Colonic mucosa (tissue), 4 donors: ENCODE data around the gene NPR2. TPM values are rescaled to one million over a fixed set of nuclear protein-coding genes. Genes with fewer than 3 reads are reported as not detected.
A peak's percentile ranks its signal among the peaks of the same experiment; 100 is the strongest.

ENCODE experiments used
- DNase-seq: peaks from one replicate; pipeline ENCODE4 v3.0.0-alpha.2; 2020
- H3K27ac ChIP-seq: fragments of 200-600 bp; one replicate; pipeline ENCODE4 v1.8.0; 2021
- H3K27me3 ChIP-seq: fragments of 200-600 bp; one replicate; pipeline ENCODE4 v1.8.0; 2021
- H3K36me3 ChIP-seq: fragments of 200-600 bp; one replicate; pipeline ENCODE4 v1.8.0; 2021
- H3K4me1 ChIP-seq: fragments of 200-600 bp; one replicate; pipeline ENCODE4 v1.8.0; 2021; ENCODE audit warnings: mild to moderate bottlenecking
- H3K4me3 ChIP-seq: fragments of 200-600 bp; one replicate; pipeline ENCODE4 v1.8.0; 2021
- H3K9ac ChIP-seq, 2 donors: one replicate each; pipeline ENCODE4 v1.7.0; 2013; ENCODE audit warnings: control low read depth in 2 of 2, low read depth in 2 of 2, low read length in 2 of 2
- H3K9me3 ChIP-seq: fragments of 200-600 bp; one replicate; pipeline ENCODE4 v1.8.0; 2021
- CTCF ChIP-seq: fragments of 200-600 bp; IDR thresholded peaks from one replicate; pipeline ENCODE4 v1.8.0; 2022; ENCODE audit warnings: antibody characterized with exemption, mild to moderate bottlenecking
- intact Hi-C: fragments of 100-400 bp; cut with DNase I; formaldehyde crosslinking; loops from one replicate; pipeline ENCODE4 v1.14.1; 2022
- total RNA-seq, 2 donors: library from RNA; stranded (reverse); fragmentation: NEBNext Ultra II Directional in 1 of 2; extraction: Animal tissue kit (Norgen Biotek cat#: 25700) in 1 of 2; gene quantifications; one replicate each; pipeline ENCODE4 v1.2.1, GENCODE V29; 2021
- donor health status: healthy.
- donor health status: DM: no; HTN: no; CAD: no.
- donor health status: DM: no; HTN: no; CAD: no.

NPR2 gene
- total RNA-seq, 2 donors from 2014 or later = 7.0 to 9.7 TPM

- DNase-seq = no peak
- Histone ChIP-seq H3K4me3 (no peak overlapping the region), H3K9me3 (no peaks in the 10 kb centered on the region), H3K27ac (no peak overlapping the region), H3K4me1 (no peaks in the 10 kb centered on the region), H3K27me3 (no peaks in the 10 kb centered on the region), H3K9ac (no peak overlapping the region), H3K36me3 (no peaks in the 10 kb centered on the region)
- no peak for TF ChIP-seq CTCF
- intact Hi-C loops = loop anchor here (5.0 kb wide), 2 partner anchors 84 to 99 kb away; no protein-coding TSS in a partner anchor
Observed at GRCh38 chr9:35792826-35793225, 1.4 kb downstream of the NPR2 start.

GRCh38 chr9:35793461-35793860 is 2.1 kb downstream of the NPR2 start:
- peak overlapping the region in 1 of 2 donors; percentile 14 for H3K9ac ChIP-seq
- no peak for TF ChIP-seq CTCF
- no peaks in the 10 kb centered on the region for H3K27me3 ChIP-seq
- intact Hi-C loops = loop anchor here (5.0 kb wide), 2 partner anchors 84 to 99 kb away; no protein-coding TSS in a partner anchor
- H3K9me3 ChIP-seq = no peaks in the 10 kb centered on the region
- H3K36me3 ChIP-seq = no peaks in the 10 kb centered on the region
- H3K4me1 ChIP-seq = no peaks in the 10 kb centered on the region
- no peak overlapping the region for H3K4me3 ChIP-seq
- DNase-seq = no peak
- no peak overlapping the region for H3K27ac ChIP-seq

GRCh38 chr9:35795695-35796094 is 4.3 kb downstream of the NPR2 start:
- no peak for DNase-seq
- Histone ChIP-seq H3K36me3 (no peaks in the 10 kb centered on the region), H3K27me3 (no peaks in the 10 kb centered on the region), H3K9ac (no peak overlapping the region), H3K9me3 (no peaks in the 10 kb centered on the region), H3K27ac (no peak overlapping the region), H3K4me3 (no peak overlapping the region), H3K4me1 (no peaks in the 10 kb centered on the region)
- no peak for TF ChIP-seq CTCF
- intact Hi-C loops = no loop called here

GRCh38 chr9:35797311-35798109 is 6.1 kb downstream of the NPR2 start:
- Histone ChIP-seq H3K9ac (no peak overlapping the region), H3K36me3 (no peaks in the 10 kb centered on the region), H3K27me3 (no peaks in the 10 kb centered on the region), H3K9me3 (no peaks in the 10 kb centered on the region), H3K4me3 (no peak overlapping the region), H3K4me1 (no peaks in the 10 kb centered on the region), H3K27ac (no peak overlapping the region)
- no peak for DNase-seq
- intact Hi-C loops = no loop called here
- TF ChIP-seq CTCF = no peak

- Histone ChIP-seq H3K27ac (no peak overlapping the region), H3K4me1 (no peaks in the 10 kb centered on the region), H3K36me3 (no peaks in the 10 kb centered on the region), H3K4me3 (no peak overlapping the region), H3K9me3 (no peaks in the 10 kb centered on the region), H3K9ac (no peak overlapping the region), H3K27me3 (no peaks in the 10 kb centered on the region)
- no peak for TF ChIP-seq CTCF
- intact Hi-C loops = no loop called here
- DNase-seq = no peak
Observed at GRCh38 chr9:35798658-35799374, 7.4 kb downstream of the NPR2 start.
